HK-2 (cell line): ENCODE measurements around the gene RGS3.
A peak's percentile ranks its signal among the peaks of the same experiment; 100 is the strongest.

Source experiments
- DNase-seq: peaks from one replicate; pipeline ENCODE4 v3.0.0-alpha.2; 2018; ENCODE audit not compliant: unreplicated experiment

The RGS3 gene

DNA sequence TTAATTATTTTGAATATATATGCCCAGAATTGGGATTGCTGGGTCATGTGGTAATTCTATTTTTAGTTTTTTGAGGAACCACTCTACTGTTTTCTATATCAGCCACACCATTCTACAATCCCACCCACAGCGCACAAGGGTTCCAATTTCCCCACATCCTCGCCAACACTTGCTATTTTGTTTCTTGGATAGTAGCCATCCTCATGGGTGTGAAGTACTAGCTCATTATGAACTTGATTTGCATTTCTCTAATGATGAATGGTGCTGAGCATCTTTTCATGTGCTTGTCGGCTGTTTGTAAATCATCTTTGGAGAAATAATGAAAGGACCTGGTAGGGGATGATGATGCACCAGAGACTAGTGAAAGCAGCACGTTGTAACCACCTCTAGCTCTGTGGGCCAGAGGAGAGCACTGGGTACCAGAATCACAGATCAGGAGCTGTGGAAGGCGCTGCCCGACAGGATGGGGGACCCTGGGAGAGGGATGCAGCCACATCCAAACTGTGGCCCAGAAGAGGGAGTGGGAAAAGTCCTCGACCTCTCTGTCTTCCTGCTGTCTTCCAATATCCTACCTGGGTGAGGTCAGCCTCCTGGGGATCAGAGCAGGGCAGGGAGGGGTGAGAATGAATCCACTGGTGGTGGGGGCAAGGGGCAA, 155.4 kb downstream of the RGS3 start:
- DNase-seq: no peak

- DNase-seq: no peak
Measured at GRCh38 chr9:113619491-113620376, 156.2 kb downstream of the RGS3 start.

GRCh38 chr9:113620377-113621161, 157.0 kb downstream of the RGS3 start:
- DNase-seq: peak; percentile 91

GRCh38 chr9:113621309-113621791, 157.8 kb downstream of the RGS3 start:
- peak; percentile 88 for DNase-seq

- DNase-seq: no peak
Measured at GRCh38 chr9:113621980-113622379, 158.5 kb downstream of the RGS3 start.

DNA sequence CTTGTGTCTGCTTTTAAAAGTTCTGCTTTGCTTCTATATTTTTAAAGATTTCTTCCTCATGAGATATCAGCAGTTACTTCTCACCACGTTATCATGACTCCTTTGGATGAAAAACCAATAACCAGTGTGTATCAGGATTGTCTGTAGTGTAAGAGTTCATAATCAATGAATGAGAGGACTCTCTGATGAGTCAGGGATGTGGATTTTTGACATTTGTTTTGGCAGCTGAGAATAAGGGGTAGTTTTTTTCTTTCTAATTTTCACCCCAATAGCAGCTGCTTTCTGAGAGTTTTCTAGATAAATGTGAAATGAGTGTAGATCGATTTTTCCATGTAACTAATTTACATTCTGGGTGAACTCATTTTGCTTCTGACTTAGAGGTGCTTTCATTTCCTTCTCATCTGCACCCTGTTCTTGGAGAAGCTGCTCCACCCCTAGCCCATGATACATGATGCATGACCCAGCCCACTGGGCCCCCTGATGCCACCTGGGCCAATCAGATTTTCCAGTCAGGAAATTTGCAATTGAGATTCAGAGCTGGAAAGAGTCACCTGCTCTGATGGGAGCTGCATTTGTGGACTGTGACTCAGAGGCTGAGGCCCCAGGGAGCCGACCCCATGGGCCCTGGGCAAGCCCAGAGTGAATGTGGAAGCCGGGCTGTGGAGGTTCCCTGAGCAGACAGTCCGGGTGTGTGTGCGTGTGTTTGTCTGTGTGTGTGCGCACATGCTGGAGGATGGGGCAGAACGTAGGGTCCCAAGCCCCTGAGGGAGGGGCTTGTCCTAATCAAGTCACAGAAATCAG, 159.3 kb downstream of the RGS3 start:
- peak; percentile 90 for DNase-seq

DNA sequence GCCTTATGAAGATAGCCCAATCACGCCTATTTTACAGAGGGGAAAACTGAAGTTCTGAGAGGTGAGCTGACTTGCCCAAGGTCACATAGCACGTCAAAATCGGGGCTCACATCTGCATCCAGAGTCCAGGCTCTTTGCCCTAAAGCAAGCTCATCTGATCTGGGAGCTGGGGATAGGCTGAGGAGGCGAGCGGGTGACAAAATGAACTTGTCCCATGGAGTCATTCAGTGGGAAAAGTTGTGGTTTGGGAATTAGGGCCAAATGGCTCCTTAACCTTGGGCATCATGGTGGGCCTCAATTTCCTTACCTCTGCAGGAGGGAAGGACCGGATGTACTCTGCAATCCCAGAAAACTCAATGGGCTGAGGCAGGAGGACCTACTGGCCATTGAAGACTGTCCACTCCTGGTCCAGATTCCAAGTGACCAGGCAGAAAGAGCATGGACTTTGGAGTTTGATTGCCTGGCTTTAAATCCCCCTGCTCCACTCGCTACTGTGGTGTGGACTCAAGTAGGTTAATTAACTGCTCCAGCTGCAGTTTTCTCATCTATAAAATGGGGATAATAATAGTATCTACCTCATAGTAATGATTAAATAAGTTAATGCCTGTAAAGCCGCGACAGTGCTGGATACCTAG, 160.4 kb downstream of the RGS3 start:
- DNase-seq: no peak

GRCh38 chr9:113624721-113625120, 161.2 kb downstream of the RGS3 start:
- DNase-seq: no peak

- no peak for DNase-seq
Measured at GRCh38 chr9:113625486-113625885, 162.0 kb downstream of the RGS3 start.

DNA sequence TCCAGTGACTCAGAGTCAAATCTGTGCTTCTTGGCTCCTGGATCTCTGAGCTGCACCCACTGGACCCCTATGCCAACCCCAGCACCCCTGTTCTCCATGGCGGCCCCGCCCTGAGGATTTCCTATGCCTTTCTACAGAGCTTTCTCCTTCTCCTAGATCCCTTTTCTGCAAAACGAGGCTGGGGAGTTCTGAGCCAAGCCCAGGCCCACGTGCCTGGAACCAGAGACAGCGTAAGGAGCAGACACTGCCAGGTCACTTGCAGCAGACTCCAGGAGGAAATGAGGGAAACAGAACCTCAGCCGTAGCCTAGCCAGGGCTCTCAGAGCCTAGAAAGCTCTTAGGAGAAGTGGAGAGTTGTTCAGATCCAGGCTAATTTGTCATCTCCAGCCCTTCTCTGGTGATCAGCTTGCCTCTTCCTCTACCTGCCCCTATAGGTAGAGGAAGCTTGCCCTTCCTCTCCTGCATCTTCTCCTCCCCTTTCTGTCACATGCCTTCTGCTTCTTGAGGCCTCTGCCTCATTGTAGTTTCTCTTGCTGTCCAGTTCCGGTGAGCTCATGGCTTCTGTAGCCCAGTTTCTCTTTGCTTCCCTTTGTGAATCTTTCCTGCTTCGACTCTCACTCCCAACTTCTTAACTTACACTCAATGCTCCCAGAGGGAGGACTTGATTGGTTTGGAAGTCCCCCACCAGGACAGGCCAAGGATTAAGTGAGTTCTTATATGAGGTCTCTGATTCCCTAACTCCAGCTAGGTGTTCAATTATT, 163.4 kb downstream of the RGS3 start:
- DNase-seq: no peak

- no peak for DNase-seq
Measured at GRCh38 chr9:113628621-113629020, 165.1 kb downstream of the RGS3 start.

DNA sequence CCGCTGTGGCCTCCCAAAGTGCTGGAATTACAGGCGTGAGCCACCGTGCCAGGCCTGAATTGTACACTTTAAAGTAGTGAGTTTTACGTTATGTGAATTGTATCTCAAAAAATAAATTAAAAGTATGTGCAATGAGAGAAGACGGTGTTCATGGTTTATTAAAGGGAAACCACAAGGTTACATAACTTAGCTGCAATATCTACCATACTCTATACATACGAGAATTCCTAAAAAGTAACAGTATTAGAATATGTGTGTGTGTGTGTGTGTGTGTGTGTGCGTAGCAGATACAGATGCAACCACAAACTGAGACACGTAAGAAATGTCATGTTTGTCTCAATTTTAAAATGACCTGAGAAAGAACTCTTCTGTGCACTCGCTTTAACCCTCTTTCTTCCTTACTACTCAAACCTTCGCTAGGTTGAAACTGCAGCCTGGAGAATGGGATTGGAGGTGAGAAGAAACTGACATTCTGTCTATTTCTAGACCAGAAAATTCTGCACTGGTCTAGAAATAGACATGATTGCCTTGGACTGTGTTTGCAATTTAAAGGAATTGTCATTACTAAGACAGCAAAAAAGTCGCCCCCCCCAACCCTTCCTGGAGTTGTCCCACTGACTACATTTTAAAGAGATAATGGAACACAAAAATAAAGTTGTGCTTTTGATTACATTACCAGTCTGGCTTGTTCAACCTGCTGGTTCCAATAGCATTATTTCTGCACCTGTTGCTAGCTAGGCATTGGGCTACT, 167.0 kb downstream of the RGS3 start:
- no peak for DNase-seq

GRCh38 chr9:113631137-113631765, 167.7 kb downstream of the RGS3 start:
- no peak for DNase-seq

- no peak for DNase-seq
Measured at GRCh38 chr9:113631871-113632665, 168.5 kb downstream of the RGS3 start.

GRCh38 chr9:113632776-113633590, 169.5 kb downstream of the RGS3 start:
- no peak for DNase-seq

DNA sequence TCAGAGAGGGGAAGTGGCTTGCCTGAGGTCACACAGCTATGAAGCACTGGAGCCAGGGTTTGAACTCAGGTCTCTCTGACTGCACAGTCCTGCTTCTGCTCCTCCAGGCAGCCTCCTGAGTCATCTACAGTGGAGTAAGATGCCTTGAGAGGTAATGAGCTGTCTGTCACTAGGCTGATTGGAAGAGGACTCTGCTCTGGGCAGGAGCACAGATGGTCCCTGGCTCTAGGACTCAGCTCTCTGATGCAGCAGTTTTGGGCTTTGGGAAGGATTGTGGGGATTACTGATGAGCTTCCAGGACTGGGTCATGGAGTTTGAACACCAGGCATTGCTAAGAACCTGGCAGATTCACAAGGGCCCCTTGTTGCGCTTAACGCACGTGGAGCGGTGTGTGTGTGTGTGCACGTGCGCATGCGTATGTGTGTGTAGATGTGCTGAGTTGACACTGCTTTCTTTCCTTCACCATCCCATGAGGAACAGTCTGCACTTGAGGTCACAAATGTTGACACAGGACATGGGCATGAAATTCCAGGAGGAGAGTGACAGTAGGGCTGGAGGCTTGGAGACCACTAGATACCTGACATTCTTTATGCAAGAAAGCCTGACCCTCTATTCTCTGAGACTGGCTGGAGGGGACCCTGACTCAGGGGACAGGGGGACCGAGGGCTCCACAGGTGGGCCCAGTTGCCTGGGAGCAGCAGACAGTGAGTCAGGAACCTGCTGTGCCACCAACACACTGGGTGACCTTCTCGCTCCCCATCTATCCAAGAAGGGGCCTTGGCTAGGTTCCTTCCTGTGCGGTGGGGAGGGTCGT, 170.5 kb downstream of the RGS3 start:
- DNase-seq: no peak
